Measurements from ENCODE around the gene C1QTNF7.

Gene C1QTNF7

DNA sequence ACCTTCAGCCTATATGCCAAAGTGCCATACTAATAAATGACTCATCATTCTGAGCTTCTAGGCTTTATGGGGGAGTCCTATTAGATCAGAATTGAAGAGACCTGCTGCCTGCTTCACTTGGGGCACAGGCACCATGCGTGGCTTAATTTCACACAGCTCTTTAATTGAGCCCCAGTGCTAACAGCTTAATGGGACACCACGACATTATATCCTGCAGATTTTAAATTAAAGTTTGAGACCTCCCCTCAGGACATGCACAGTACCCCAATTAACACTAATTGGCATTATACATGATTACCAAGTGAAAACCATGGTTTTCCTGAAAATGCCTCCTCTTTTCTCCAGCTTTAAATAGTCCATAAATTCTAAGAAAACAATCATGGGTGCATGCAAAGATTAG is 6.8 kb downstream of the C1QTNF7 start:
- no peaks in the 10 kb centered on the region for H3K36me3 ChIP-seq (ENCODE audit: control insufficient read depth, insufficient read depth, low read length)
- H3K27me3 ChIP-seq (replicated peaks; ENCODE audit: control insufficient read depth, insufficient read depth, low read length) = no peaks in the 10 kb centered on the region
- DNase-seq (ENCODE audit: extremely low read depth, insufficient read length) = no peak
- TF ChIP-seq, protein P1, sequence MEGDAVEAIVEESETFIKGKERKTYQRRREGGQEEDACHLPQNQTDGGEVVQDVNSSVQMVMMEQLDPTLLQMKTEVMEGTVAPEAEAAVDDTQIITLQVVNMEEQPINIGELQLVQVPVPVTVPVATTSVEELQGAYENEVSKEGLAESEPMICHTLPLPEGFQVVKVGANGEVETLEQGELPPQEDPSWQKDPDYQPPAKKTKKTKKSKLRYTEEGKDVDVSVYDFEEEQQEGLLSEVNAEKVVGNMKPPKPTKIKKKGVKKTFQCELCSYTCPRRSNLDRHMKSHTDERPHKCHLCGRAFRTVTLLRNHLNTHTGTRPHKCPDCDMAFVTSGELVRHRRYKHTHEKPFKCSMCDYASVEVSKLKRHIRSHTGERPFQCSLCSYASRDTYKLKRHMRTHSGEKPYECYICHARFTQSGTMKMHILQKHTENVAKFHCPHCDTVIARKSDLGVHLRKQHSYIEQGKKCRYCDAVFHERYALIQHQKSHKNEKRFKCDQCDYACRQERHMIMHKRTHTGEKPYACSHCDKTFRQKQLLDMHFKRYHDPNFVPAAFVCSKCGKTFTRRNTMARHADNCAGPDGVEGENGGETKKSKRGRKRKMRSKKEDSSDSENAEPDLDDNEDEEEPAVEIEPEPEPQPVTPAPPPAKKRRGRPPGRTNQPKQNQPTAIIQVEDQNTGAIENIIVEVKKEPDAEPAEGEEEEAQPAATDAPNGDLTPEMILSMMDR (IDR thresholded peaks at IDR 0.05; ENCODE audit: insufficient read depth, low read length, poor library complexity, severe bottlenecking) = no peak
- H3K4me3 ChIP-seq (replicated peaks; ENCODE audit: low read depth, low read length) = no peak overlapping the region

DNA sequence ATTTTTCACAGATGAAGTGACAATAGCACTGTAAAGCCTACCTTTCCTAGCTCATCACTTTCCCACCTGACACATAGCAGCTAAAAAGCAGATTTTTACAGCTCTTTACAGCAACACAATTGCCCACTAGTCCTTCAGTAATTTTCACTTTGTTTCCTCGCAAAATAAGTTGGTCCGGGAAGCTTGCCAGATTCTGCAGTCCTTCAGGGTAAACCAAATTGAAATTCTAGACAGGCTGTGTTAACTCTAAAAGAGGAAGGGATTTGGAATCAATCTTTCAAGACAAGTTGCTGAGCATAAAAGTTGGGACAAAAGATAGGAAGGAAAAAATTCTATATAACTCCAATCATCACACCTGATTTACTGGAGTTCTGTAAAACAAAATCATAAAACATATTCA is 8.7 kb downstream of the C1QTNF7 start:
- no peaks in the 10 kb centered on the region for H3K36me3 ChIP-seq (ENCODE audit: control insufficient read depth, insufficient read depth, low read length)
- H3K4me3 ChIP-seq (replicated peaks; ENCODE audit: low read depth, low read length) = no peak overlapping the region
- no peak for DNase-seq (ENCODE audit: extremely low read depth, insufficient read length)
- TF ChIP-seq, protein P1 (IDR thresholded peaks at IDR 0.05; ENCODE audit: insufficient read depth, low read length, poor library complexity, severe bottlenecking) = no peak
- H3K27me3 ChIP-seq (replicated peaks; ENCODE audit: control insufficient read depth, insufficient read depth, low read length) = no peaks in the 10 kb centered on the region

DNA sequence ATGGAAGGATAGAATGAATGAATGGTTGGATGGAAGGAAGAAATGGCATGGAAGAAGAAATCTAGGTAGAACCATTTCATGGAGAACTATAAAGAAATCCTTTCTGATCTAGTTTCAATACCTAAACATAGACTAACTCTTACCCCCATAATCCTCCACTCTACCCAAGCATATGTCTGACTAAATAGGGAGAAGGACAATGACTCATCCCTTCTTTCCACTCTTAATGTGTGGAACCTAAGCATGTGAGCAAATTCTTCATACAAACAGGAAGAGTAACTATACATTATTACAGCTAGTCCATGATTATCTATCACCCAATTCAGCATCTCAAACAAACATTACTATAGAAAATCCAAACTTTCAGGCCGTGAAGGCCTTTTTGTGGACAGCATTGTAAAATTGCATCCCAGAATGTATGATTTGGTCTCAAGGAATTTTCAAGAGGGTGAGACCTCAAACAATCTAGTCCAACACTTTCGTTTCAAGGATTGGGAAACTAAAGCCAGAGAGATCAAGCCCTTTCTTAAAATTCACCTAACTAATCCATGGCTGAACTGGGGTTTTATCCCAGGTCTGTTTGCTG is 11.2 kb downstream of the C1QTNF7 start:
- H3K4me3 ChIP-seq (replicated peaks; ENCODE audit: low read depth, low read length) = no peak overlapping the region
- H3K27me3 ChIP-seq (replicated peaks; ENCODE audit: control insufficient read depth, insufficient read depth, low read length) = no peaks in the 10 kb centered on the region
- DNase-seq (ENCODE audit: extremely low read depth, insufficient read length) = no peak
- no peaks in the 10 kb centered on the region for H3K36me3 ChIP-seq (ENCODE audit: control insufficient read depth, insufficient read depth, low read length)
- TF ChIP-seq, protein P1 (IDR thresholded peaks at IDR 0.05; ENCODE audit: insufficient read depth, low read length, poor library complexity, severe bottlenecking) = no peak

DNA sequence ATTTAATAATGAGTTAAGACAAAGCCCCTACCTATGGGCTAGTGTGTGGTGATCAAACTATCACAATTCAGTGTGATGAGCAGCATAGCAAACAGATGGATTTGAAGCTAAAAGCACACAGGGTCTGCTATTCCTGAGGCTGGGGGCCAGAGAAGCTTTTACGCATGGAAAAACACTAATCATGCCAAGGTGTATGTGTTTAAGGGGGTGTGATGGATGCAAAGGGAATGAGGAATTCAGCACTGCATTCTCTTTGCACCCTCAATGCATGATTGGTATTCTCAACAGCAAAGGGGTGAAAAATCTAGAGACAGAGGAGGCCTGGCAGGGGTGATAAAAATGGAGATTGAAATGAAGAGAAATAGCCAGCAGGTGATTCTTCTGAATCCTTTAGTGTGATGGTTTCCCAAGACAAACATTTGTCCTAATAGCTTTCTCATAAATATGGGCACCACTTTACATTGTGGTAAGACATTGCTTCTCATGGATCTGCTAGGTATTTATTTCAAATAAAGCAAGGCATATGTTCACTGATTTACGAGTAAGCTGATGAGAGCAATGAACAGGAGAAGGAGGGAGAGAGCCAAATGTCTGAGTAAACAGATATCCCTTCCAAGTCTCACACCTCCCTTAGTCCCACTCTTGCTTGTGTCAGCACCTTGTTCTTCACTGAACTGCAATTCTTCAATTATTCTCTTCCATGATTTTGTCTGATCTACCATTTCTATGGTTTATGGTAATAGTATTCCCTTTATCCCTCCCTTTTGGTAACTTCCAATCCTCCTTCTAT is 15.7 kb downstream of the C1QTNF7 start:
- no peaks in the 10 kb centered on the region for H3K36me3 ChIP-seq (ENCODE audit: control insufficient read depth, insufficient read depth, low read length)
- no peaks in the 10 kb centered on the region for H3K27me3 ChIP-seq (replicated peaks; ENCODE audit: control insufficient read depth, insufficient read depth, low read length)
- no peak overlapping the region for H3K4me3 ChIP-seq (replicated peaks; ENCODE audit: low read depth, low read length)
- no peak for DNase-seq (ENCODE audit: extremely low read depth, insufficient read length)
- TF ChIP-seq, protein P1 (IDR thresholded peaks at IDR 0.05; ENCODE audit: insufficient read depth, low read length, poor library complexity, severe bottlenecking) = no peak

DNA sequence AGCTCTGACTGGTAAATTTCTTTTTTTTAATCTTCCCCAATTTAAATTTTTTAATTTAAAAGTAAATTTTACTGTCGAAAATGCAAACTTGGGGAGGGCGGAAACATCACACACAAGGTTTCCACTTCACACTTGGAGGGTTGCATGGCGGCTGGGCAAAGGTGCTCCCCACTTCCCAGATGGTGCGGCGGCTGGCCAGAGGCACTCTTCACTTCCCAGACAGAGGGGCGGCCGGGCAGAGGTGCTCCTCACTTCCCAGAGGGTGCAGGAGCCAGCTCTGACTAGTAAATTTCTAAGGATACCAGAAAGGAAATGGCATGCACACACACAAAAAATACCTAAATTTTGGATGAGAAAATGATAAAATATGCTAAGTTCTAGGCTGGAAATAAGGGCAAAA is 16.4 kb downstream of the C1QTNF7 start:
- no peak for DNase-seq (ENCODE audit: extremely low read depth, insufficient read length)
- TF ChIP-seq, protein P1 (IDR thresholded peaks at IDR 0.05; ENCODE audit: insufficient read depth, low read length, poor library complexity, severe bottlenecking) = no peak
- H3K4me3 ChIP-seq (replicated peaks; ENCODE audit: low read depth, low read length) = no peak overlapping the region
- no peaks in the 10 kb centered on the region for H3K36me3 ChIP-seq (ENCODE audit: control insufficient read depth, insufficient read depth, low read length)
- H3K27me3 ChIP-seq (replicated peaks; ENCODE audit: control insufficient read depth, insufficient read depth, low read length) = no peaks in the 10 kb centered on the region
